Activated CD4-positive, alpha-beta T cell treated with anti-CD3 and anti-CD28 coated beads for 48 hours (primary cell): ENCODE measurements around the gene ZIC5.

Experiments
- DNase-seq: peaks from one replicate; pipeline ENCODE4 v3.0.0-alpha.2; 2020

The ZIC5 gene

GRCh38 chr13:99971576-99972189 is at the start of gene ZIC5:
TSS of gene ZIC5 (minus strand) at chr13:99971767. CDS start at chr13:99971603, 164 bp downstream.
- DNase-seq: no peak

GRCh38 chr13:100019780-100020356 is 48.3 kb upstream of the ZIC5 start:
- DNase-seq: no peak

- no peak for DNase-seq
Observed at GRCh38 chr13:100014621-100015020, 43.1 kb upstream of the ZIC5 start.

- no peak for DNase-seq
Observed at GRCh38 chr13:99998261-99998660, 26.7 kb upstream of the ZIC5 start.

- DNase-seq: no peak
Observed at GRCh38 chr13:99997702-99998214, 26.2 kb upstream of the ZIC5 start.

GRCh38 chr13:99996381-99996973 is 24.9 kb upstream of the ZIC5 start:
- no peak for DNase-seq

GRCh38 chr13:99995589-99996380 is 24.2 kb upstream of the ZIC5 start:
- DNase-seq: no peak

GRCh38 chr13:99995104-99995588 is 23.6 kb upstream of the ZIC5 start:
- no peak for DNase-seq

- DNase-seq: no peak
Observed at GRCh38 chr13:99994638-99995020, 23.1 kb upstream of the ZIC5 start.

GRCh38 chr13:99993660-99994637 is 22.4 kb upstream of the ZIC5 start:
- no peak for DNase-seq

- DNase-seq: no peak
Observed at GRCh38 chr13:99992949-99993351, 21.4 kb upstream of the ZIC5 start.

GRCh38 chr13:99991828-99992775 is 20.5 kb upstream of the ZIC5 start:
- DNase-seq: no peak

- no peak for DNase-seq
Observed at GRCh38 chr13:99991013-99991827, 19.7 kb upstream of the ZIC5 start.

GRCh38 chr13:99990126-99990977 is 18.8 kb upstream of the ZIC5 start:
- DNase-seq: peak; percentile 18

- DNase-seq: no peak
Observed at GRCh38 chr13:99989276-99990125, 17.9 kb upstream of the ZIC5 start.

- DNase-seq: no peak
Observed at GRCh38 chr13:99988529-99989275, 17.1 kb upstream of the ZIC5 start.
